DMS 273 (cell line): ENCODE data around the gene AADAT.

Source experiments
- DNase-seq: peaks from one replicate; lab custom pipeline; 2025; ENCODE audit not compliant: unreplicated experiment; lab: John Stamatoyannopoulos, UW

AADAT gene

GRCh38 chr4:170035231-170035630, 54.5 kb downstream of the AADAT start:
- DNase-seq: no peak

- DNase-seq: no peak
Observed at GRCh38 chr4:170033999-170034398, 55.8 kb downstream of the AADAT start.

- DNase-seq: no peak
Observed at GRCh38 chr4:170030121-170030520, 59.6 kb downstream of the AADAT start.

DNA sequence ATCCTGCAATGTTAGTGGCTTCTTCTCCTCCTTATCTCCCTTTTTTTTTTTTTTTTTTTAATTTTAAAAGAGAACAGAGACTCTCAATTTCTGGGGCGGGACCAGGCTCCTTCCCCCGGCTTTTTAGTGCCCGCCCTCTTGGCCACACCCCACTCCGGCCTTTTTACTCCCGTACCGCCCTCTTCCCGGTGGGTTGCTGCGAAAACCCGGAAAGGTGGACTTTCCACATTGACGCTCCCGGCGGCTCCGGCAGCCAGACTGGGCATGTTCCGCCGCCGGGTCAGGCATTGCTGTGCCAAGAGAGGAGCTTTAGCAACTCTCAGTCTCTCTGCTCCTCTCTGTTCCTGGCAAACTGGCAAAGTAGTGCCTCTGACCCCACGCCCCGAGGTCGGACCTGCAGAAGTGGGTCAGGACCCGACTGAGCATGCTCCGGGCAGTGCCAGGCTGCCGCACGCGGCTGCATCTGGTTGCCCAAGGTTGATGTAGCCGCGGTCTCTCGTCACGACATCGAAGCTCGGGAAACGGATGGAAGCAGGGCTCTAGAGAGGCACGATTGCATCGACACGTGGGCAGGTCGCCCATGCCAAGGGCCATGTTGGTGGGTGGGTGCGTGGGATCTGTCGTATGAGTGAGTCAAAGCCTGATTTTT, 62.5 kb downstream of the AADAT start:
- DNase-seq: peak; percentile 93

DNA sequence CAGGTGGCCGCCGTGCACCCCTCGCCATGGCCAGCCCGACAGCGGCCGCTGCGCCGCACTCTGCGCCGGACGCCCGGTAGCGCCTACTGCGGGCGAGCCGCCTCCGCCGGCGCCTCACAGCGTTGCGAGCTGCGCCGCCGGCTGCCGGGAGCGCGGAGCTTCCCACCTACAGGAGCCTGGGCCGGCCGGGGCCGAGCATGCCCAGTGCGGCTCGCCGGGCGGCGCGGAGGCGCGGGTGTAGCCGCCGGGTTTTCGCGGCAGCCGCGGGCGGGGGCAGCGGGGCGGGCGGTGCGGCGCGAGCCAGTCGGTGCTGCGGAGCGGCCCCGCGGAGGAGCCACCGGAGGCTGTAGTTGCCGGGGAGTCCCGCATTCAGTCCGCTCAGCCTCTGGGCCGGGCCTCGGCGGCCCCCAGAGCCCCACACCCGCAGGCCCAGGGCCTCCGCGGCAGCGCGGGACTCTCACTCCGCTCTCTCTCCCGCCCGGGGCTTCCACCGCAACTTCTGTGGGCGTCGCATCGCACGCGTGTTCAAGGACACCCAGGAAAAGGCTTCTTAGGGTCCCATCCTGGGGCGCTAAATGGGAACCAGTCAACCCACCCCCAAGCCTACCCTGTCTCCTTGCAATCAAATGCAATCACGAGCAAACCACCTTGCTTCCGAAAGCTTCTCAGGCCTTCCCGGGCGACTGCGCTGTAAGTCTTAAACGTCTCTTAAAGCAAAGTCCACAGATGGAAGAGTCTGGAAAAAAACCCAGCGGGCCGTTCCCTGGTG, 63.3 kb downstream of the AADAT start, which contains the start of gene MFAP3L:
Gene MFAP3L, minus strand, starts transcription at position 143 of the 769 bp plus-strand sequence. CDS start 20,518 bp downstream, outside the sequence.
- DNase-seq: peak; percentile 91

DNA sequence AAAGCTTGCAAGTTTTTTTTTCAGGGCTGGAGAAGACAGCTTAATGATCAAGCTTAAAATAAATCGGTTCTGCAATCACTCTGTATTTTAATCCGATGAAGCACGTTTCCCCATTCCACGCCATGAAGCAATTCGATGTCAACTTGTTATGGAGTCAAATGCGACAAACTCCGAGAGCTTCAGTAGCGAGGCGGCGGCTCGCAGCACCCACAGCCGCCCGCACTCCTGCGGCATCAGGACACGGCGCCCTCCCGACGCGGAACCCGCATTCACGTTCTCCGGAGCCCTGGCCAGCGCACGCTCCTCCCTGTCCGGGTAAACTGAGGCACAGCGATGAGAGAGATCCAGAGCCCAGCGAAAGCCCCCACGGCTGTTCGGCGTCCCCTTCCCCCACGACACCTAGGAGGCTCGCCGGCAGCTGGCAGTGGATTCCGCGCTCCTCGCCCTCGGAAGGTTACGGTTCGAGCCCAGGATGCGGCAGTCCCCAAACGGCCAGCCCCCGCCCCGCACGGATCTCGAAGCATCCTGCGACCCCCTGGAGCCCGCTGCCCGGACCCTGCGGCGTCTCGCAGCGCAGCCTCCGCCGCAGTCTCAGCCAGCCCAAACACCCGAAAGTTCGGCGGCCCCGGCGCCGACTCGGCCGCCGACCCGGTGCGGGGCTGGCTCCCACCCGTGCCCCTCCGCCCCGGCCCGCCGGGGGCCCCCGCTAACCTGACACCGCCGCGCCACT, 64.1 kb downstream of the AADAT start:
- peak; percentile 32 for DNase-seq

DNA sequence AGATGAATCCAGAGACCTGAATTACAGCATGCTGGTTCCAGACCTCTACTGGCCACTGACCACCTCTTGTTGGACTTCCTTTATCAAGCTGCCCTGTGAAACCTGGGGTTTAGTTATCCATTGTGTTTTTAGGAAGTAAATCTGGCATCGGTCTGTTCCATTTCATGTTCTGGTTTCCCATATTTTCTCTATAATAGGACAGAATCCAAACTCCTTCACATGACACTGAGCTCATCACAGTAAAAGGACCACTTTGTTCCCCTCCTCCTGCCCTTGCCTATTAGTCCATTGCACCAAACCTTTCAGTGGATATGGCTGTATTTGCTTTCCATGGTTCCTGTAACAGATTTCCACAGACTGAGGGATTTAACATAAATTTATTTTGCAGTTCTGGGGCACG, 67.5 kb downstream of the AADAT start:
- no peak for DNase-seq

DNA sequence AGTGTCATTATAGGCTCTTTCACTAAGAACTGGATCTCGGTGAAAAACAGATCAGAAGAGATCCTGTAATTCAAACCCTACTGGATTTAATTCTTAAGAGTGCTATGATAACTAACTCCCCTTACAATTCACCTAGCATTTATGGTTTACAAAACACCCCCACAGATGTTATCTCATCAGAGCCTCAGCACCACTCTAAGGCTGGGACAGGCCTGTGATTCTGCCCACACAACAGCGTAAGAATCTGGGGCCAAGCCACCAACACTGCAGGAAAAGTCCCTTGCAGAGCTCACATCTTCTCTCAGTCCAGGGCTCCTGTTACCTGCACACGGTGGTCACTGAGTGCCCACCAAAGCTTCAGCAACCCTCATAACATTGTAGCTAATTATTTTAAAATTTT, 72.5 kb downstream of the AADAT start:
- DNase-seq: no peak

GRCh38 chr4:170015285-170015684, 74.5 kb downstream of the AADAT start:
- no peak for DNase-seq

GRCh38 chr4:170014359-170015011, 75.3 kb downstream of the AADAT start:
- DNase-seq: no peak

GRCh38 chr4:170012629-170012958, 77.2 kb downstream of the AADAT start:
- no peak for DNase-seq

- no peak for DNase-seq
Observed at GRCh38 chr4:170011921-170012628, 77.7 kb downstream of the AADAT start.
